ENCODE measurements around the gene UROC1.

The UROC1 gene

GRCh38 chr3:126459763-126460127, 57.8 kb downstream of the UROC1 start:
- DNase-seq (ENCODE audit: low spot score) = no peak

- DNase-seq (ENCODE audit: low spot score) = no peak
Observed at GRCh38 chr3:126459111-126459762, 58.3 kb downstream of the UROC1 start.

- no peak for DNase-seq (ENCODE audit: low spot score)
Observed at GRCh38 chr3:126456766-126457388, 60.7 kb downstream of the UROC1 start.

- no peak for DNase-seq (ENCODE audit: low spot score)
Observed at GRCh38 chr3:126456211-126456610, 61.4 kb downstream of the UROC1 start.

GRCh38 chr3:126454437-126455198, 63.0 kb downstream of the UROC1 start:
- DNase-seq (ENCODE audit: low spot score) = no peak

GRCh38 chr3:126454025-126454424, 63.5 kb downstream of the UROC1 start:
- no peak for DNase-seq (ENCODE audit: low spot score)

GRCh38 chr3:126452213-126452612, 65.4 kb downstream of the UROC1 start:
- no peak for DNase-seq (ENCODE audit: low spot score)

- no peak for DNase-seq (ENCODE audit: low spot score)
Observed at GRCh38 chr3:126451511-126451910, 66.1 kb downstream of the UROC1 start.

GRCh38 chr3:126450744-126451143, 66.8 kb downstream of the UROC1 start:
- DNase-seq (ENCODE audit: low spot score) = no peak

- no peak for DNase-seq (ENCODE audit: low spot score)
Observed at GRCh38 chr3:126450219-126450618, 67.4 kb downstream of the UROC1 start.

GRCh38 chr3:126449621-126450051, 67.9 kb downstream of the UROC1 start:
- no peak for DNase-seq (ENCODE audit: low spot score)

GRCh38 chr3:126448893-126449180, 68.7 kb downstream of the UROC1 start:
- DNase-seq (ENCODE audit: low spot score) = no peak

GRCh38 chr3:126448136-126448892, 69.3 kb downstream of the UROC1 start:
- DNase-seq (ENCODE audit: low spot score) = no peak

GRCh38 chr3:126447456-126448106, 70.0 kb downstream of the UROC1 start:
- no peak for DNase-seq (ENCODE audit: low spot score)

- DNase-seq (ENCODE audit: low spot score) = no peak
Observed at GRCh38 chr3:126446791-126447190, 70.8 kb downstream of the UROC1 start.

- DNase-seq (ENCODE audit: low spot score) = no peak
Observed at GRCh38 chr3:126446301-126446700, 71.3 kb downstream of the UROC1 start.

- no peak for DNase-seq (ENCODE audit: low spot score)
Observed at GRCh38 chr3:126445506-126445905, 72.1 kb downstream of the UROC1 start.

GRCh38 chr3:126442856-126443242, 74.7 kb downstream of the UROC1 start:
- DNase-seq (ENCODE audit: low spot score) = no peak

GRCh38 chr3:126442094-126442855, 75.3 kb downstream of the UROC1 start:
- DNase-seq (ENCODE audit: low spot score) = no peak

GRCh38 chr3:126441256-126441880, 76.2 kb downstream of the UROC1 start:
- DNase-seq (ENCODE audit: low spot score) = no peak

- DNase-seq (ENCODE audit: low spot score) = no peak
Observed at GRCh38 chr3:126440709-126440995, 76.9 kb downstream of the UROC1 start.
